Effector CD8-positive, alpha-beta T cell (primary cell): ENCODE measurements around the gene GAPVD1.
"Not testable (repeated sequence)": the region's sequence is repeated elsewhere in the genome, so short reads cannot be mapped to it uniquely, and the experiment has no call there.

Experiments
- DNase-seq: peaks from one replicate; lab custom pipeline; 2025; lab: John Stamatoyannopoulos, UW

Gene GAPVD1

GRCh38 chr9:125255781-125256391 lies 5.7 kb upstream of the GAPVD1 start:
- DNase-seq: no peak

- DNase-seq: no peak
Measured at GRCh38 chr9:125258160-125258785, 3.4 kb upstream of the GAPVD1 start.

- DNase-seq: no peak
Measured at GRCh38 chr9:125258832-125259534, 2.6 kb upstream of the GAPVD1 start.

- DNase-seq: no peak
Measured at GRCh38 chr9:125260561-125260960, 1.1 kb upstream of the GAPVD1 start.

- DNase-seq: no peak
Measured at GRCh38 chr9:125262294-125262991, 817 bp downstream of the GAPVD1 start.

- DNase-seq: not testable (repeated sequence)
Measured at GRCh38 chr9:125264068-125264467, 2.4 kb downstream of the GAPVD1 start.

- DNase-seq: no peak
Measured at GRCh38 chr9:125268394-125269013, 6.9 kb downstream of the GAPVD1 start.

GRCh38 chr9:125269014-125269397 lies 7.4 kb downstream of the GAPVD1 start:
- no peak for DNase-seq

GRCh38 chr9:125271081-125271480 lies 9.5 kb downstream of the GAPVD1 start:
- DNase-seq: no peak

- no peak for DNase-seq
Measured at GRCh38 chr9:125272697-125273096, 11.1 kb downstream of the GAPVD1 start.

GRCh38 chr9:125276771-125277170 lies 15.1 kb downstream of the GAPVD1 start:
- DNase-seq: no peak

GRCh38 chr9:125277411-125277810 lies 15.8 kb downstream of the GAPVD1 start:
- no peak for DNase-seq

GRCh38 chr9:125280945-125281344 lies 19.3 kb downstream of the GAPVD1 start:
- DNase-seq: no peak

- no peak for DNase-seq
Measured at GRCh38 chr9:125284855-125285254, 23.2 kb downstream of the GAPVD1 start.

GRCh38 chr9:125286935-125287433 lies 25.4 kb downstream of the GAPVD1 start:
- DNase-seq: not testable (repeated sequence)

- DNase-seq: no peak
Measured at GRCh38 chr9:125293134-125293533, 31.5 kb downstream of the GAPVD1 start.

GRCh38 chr9:125295657-125296056 lies 34.0 kb downstream of the GAPVD1 start:
- no peak for DNase-seq

- no peak for DNase-seq
Measured at GRCh38 chr9:125296843-125297372, 35.3 kb downstream of the GAPVD1 start.

- DNase-seq: no peak
Measured at GRCh38 chr9:125297917-125298316, 36.3 kb downstream of the GAPVD1 start.

- no peak for DNase-seq
Measured at GRCh38 chr9:125302241-125302640, 40.6 kb downstream of the GAPVD1 start.

- DNase-seq: no peak
Measured at GRCh38 chr9:125304273-125304672, 42.6 kb downstream of the GAPVD1 start.

- no peak for DNase-seq
Measured at GRCh38 chr9:125312411-125312810, 50.8 kb downstream of the GAPVD1 start.
